ENCODE data around the gene TOMM20L. TPM values are rescaled to one million over a fixed set of nuclear protein-coding genes. Genes with fewer than 3 reads are reported as not detected.

Gene TOMM20L
- total and polyA plus RNA-seq, 2 experiments from 2014 or later: not detected

DNA sequence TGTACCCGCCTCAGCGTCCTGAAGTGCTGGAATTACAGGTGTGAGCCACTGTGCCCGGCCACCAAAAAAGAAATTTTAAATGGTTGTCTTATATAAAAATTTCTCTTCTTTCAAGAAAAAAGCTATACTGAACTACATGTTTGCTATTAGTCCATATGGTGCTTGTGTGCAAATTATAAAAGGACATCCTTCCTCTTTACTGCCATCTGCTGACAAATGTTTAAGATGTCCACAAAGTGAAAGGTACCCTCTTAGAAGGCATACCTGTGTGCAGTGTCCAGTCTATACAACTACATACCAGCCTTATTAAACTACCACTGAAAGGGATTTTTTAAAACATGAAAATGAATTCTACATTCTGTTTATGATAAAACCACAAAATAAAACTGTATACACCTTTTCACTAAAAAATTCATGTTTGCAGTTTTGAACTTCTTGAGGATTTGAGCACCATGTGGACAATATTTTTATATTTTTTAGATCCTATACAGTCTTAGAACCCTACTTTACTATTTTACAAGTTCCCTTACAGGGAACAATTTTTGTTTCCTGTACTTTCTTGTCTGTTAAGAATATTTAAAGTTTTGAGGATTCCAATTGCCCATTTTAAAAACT lies 32.8 kb upstream of the TOMM20L start:
- peak; percentile 8 to 45 for DNase-seq (ENCODE audit: low read depth in 1 of 2, low spot score in 1 of 2)
- peaks cover 48% of the 10 kb centered on the region for H3K36me3 ChIP-seq
- H3K27me3 ChIP-seq: no peaks in the 10 kb centered on the region
- H3K4me3 ChIP-seq: no peak overlapping the region
- no peak overlapping the region for H3K27ac ChIP-seq
- H3K4me1 ChIP-seq (ENCODE audit: low read depth): no peaks in the 10 kb centered on the region
- no peaks in the 10 kb centered on the region for H3K9me3 ChIP-seq (ENCODE audit: low read depth)
- TF ChIP-seq, protein P1, sequence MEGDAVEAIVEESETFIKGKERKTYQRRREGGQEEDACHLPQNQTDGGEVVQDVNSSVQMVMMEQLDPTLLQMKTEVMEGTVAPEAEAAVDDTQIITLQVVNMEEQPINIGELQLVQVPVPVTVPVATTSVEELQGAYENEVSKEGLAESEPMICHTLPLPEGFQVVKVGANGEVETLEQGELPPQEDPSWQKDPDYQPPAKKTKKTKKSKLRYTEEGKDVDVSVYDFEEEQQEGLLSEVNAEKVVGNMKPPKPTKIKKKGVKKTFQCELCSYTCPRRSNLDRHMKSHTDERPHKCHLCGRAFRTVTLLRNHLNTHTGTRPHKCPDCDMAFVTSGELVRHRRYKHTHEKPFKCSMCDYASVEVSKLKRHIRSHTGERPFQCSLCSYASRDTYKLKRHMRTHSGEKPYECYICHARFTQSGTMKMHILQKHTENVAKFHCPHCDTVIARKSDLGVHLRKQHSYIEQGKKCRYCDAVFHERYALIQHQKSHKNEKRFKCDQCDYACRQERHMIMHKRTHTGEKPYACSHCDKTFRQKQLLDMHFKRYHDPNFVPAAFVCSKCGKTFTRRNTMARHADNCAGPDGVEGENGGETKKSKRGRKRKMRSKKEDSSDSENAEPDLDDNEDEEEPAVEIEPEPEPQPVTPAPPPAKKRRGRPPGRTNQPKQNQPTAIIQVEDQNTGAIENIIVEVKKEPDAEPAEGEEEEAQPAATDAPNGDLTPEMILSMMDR (IDR thresholded peaks at IDR 0.05; ENCODE audit: low read depth, low read length): peak; percentile 33

DNA sequence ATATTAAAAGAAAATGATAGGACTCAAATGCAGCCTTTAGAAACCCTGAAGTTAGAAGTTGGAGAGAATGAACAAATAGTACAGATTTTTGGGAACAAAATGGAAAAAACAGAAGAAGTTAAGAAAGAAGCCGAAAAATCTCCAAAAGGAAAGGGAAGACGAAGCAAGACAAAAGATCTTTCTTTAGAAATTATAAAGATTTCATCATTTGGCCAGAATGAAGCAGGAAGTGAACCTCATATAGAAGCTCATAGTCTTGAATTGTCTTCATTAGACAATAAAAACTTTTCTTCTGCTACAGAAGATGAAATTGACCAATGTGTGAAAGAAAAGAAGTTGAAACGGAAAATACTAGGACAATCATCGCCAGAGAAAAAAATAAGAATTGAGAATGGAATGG lies 31.4 kb upstream of the TOMM20L start:
- Histone ChIP-seq H3K27me3 (no peaks in the 10 kb centered on the region), H3K9me3 (ENCODE audit: low read depth) (no peaks in the 10 kb centered on the region), H3K4me1 (ENCODE audit: low read depth) (no peaks in the 10 kb centered on the region), H3K36me3 (peaks cover 50% of the 10 kb centered on the region), H3K27ac (no peak overlapping the region), H3K4me3 (no peak overlapping the region)
- TF ChIP-seq, protein P1 (IDR thresholded peaks at IDR 0.05; ENCODE audit: low read depth, low read length): no peak
- DNase-seq (ENCODE audit: low read depth in 1 of 2, low spot score in 1 of 2): no peak

GRCh38 chr14:58367296-58367695 lies 28.4 kb upstream of the TOMM20L start:
- Histone ChIP-seq H3K27ac (no peak overlapping the region), H3K27me3 (no peaks in the 10 kb centered on the region), H3K9me3 (ENCODE audit: low read depth) (no peaks in the 10 kb centered on the region), H3K4me3 (no peak overlapping the region), H3K36me3 (peaks cover 50% of the 10 kb centered on the region), H3K4me1 (ENCODE audit: low read depth) (no peaks in the 10 kb centered on the region)
- TF ChIP-seq, protein P1 (IDR thresholded peaks at IDR 0.05; ENCODE audit: low read depth, low read length): no peak
- no peak for DNase-seq (ENCODE audit: low read depth in 1 of 2, low spot score in 1 of 2)

DNA sequence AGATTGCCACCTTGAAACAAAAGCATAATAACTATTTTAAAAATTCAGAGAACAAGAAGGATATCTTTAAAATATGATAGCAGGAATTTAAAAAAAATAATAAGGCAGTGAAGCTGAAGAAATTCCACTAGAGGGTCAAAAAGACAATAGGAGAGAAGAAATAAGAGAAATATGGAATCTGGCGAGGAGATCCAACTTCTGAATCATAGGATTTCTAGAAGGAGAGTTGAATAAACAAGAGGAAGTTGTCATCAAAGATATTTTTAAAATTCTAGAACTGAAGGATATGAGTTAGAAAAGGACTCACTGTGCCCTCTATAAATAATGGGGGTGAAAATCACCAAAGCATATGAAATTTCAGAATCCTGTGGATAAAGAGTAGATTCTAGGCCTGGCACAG lies 26.8 kb upstream of the TOMM20L start:
- TF ChIP-seq, protein P1 (IDR thresholded peaks at IDR 0.05; ENCODE audit: low read depth, low read length): no peak
- no peaks in the 10 kb centered on the region for H3K9me3 ChIP-seq (ENCODE audit: low read depth)
- H3K4me1 ChIP-seq (ENCODE audit: low read depth): no peaks in the 10 kb centered on the region
- peaks cover 62% of the 10 kb centered on the region for H3K36me3 ChIP-seq
- no peak overlapping the region for H3K27ac ChIP-seq
- H3K27me3 ChIP-seq: no peaks in the 10 kb centered on the region
- DNase-seq (ENCODE audit: low read depth in 1 of 2, low spot score in 1 of 2): peak in 1 of 2 donors; percentile 4
- H3K4me3 ChIP-seq: no peak overlapping the region

GRCh38 chr14:58376791-58377190 lies 18.9 kb upstream of the TOMM20L start:
- no peak overlapping the region for H3K27ac ChIP-seq
- TF ChIP-seq, protein P1 (IDR thresholded peaks at IDR 0.05; ENCODE audit: low read depth, low read length): no peak
- H3K4me1 ChIP-seq (ENCODE audit: low read depth): no peaks in the 10 kb centered on the region
- DNase-seq (ENCODE audit: low read depth in 1 of 2, low spot score in 1 of 2): no peak
- no peaks in the 10 kb centered on the region for H3K9me3 ChIP-seq (ENCODE audit: low read depth)
- no peaks in the 10 kb centered on the region for H3K27me3 ChIP-seq
- H3K36me3 ChIP-seq: peaks cover 17% of the 10 kb centered on the region
- H3K4me3 ChIP-seq: no peak overlapping the region

Measured in cardiac muscle cell (in vitro differentiated cells and primary cell).